ENCODE measurements around the gene PLA2G10.

Gene PLA2G10

GRCh38 chr16:14667347-14668266 lies 26.5 kb downstream of the PLA2G10 start:
- no peak for DNase-seq (ENCODE audit: low read depth)
- H3K4me3 ChIP-seq (ENCODE audit: control insufficient read depth, low read depth, low read length) = no peak overlapping the region
- TF ChIP-seq CTCF (conservative IDR thresholded peaks at IDR 0.05; ENCODE audit: control insufficient read depth, insufficient read depth, low read depth, low read length) = no peak

- no peak for DNase-seq (ENCODE audit: low read depth)
- TF ChIP-seq CTCF (conservative IDR thresholded peaks at IDR 0.05; ENCODE audit: control insufficient read depth, insufficient read depth, low read depth, low read length) = no peak
- H3K4me3 ChIP-seq (ENCODE audit: control insufficient read depth, low read depth, low read length) = no peak overlapping the region
These were observed 36.0 kb downstream of the PLA2G10 start for GRCh38 chr16:14658063-14658462.

- H3K4me3 ChIP-seq (ENCODE audit: control insufficient read depth, low read depth, low read length) = no peak overlapping the region
- no peak for DNase-seq (ENCODE audit: low read depth)
- no peak for TF ChIP-seq CTCF (conservative IDR thresholded peaks at IDR 0.05; ENCODE audit: control insufficient read depth, insufficient read depth, low read depth, low read length)
These were observed 41.4 kb downstream of the PLA2G10 start for GRCh38 chr16:14652726-14653125.

- no peak overlapping the region for H3K4me3 ChIP-seq (ENCODE audit: control insufficient read depth, low read depth, low read length)
- DNase-seq (ENCODE audit: low read depth) = no peak
- no peak for TF ChIP-seq CTCF (conservative IDR thresholded peaks at IDR 0.05; ENCODE audit: control insufficient read depth, insufficient read depth, low read depth, low read length)
These were observed 43.5 kb downstream of the PLA2G10 start for GRCh38 chr16:14650629-14651028.

- no peak for DNase-seq (ENCODE audit: low read depth)
- no peak for TF ChIP-seq CTCF (conservative IDR thresholded peaks at IDR 0.05; ENCODE audit: control insufficient read depth, insufficient read depth, low read depth, low read length)
- H3K4me3 ChIP-seq (ENCODE audit: control insufficient read depth, low read depth, low read length) = no peak overlapping the region
These were observed 44.3 kb downstream of the PLA2G10 start for GRCh38 chr16:14649816-14650215.

- H3K4me3 ChIP-seq (ENCODE audit: control insufficient read depth, low read depth, low read length) = no peak overlapping the region
- TF ChIP-seq CTCF (conservative IDR thresholded peaks at IDR 0.05; ENCODE audit: control insufficient read depth, insufficient read depth, low read depth, low read length) = no peak
- DNase-seq (ENCODE audit: low read depth) = no peak
These were observed 52.2 kb downstream of the PLA2G10 start for GRCh38 chr16:14641926-14642325.
